HUES48 (cell line): ENCODE measurements around the gene ANKRD55.

Experiments used
- H3K27ac ChIP-seq: one replicate; pipeline ENCODE4 v1.7.0; 2013; ENCODE audit warnings: low read depth, low read length, inconsistent platforms
- H3K27me3 ChIP-seq: 2 replicates; pipeline ENCODE4 v1.6.1; 2013; ENCODE audit warnings: mild to moderate bottlenecking, low read length; ENCODE audit not compliant: control insufficient read depth, insufficient read depth
- H3K36me3 ChIP-seq: 2 replicates; pipeline ENCODE4 v1.6.1; 2013; ENCODE audit warnings: low read length; ENCODE audit not compliant: control insufficient read depth, insufficient read depth
- H3K4me1 ChIP-seq: 2 replicates; pipeline ENCODE4 v1.6.1; 2013; ENCODE audit warnings: mild to moderate bottlenecking, low read length; ENCODE audit not compliant: control insufficient read depth, insufficient read depth
- H3K4me3 ChIP-seq: 2 replicates; pipeline ENCODE4 v1.5.1; 2013; ENCODE audit warnings: mild to moderate bottlenecking, low read depth, low read length
- H3K9ac ChIP-seq: 2 replicates; pipeline ENCODE4 v1.6.1; 2013; ENCODE audit warnings: mild to moderate bottlenecking, low read depth, low read length, moderate library complexity
- H3K9me3 ChIP-seq: 2 replicates; pipeline ENCODE4 v1.6.1; 2013; ENCODE audit warnings: low read length; ENCODE audit not compliant: control insufficient read depth, insufficient read depth

ANKRD55 gene

GRCh38 chr5:56233230-56233629 is at the start of gene ANKRD55:
ANKRD55 (minus strand) TSS chr5:56233330; CDS start chr5:56232913, 417 bp downstream.
- H3K9ac ChIP-seq, result no peak within 1 kb of the TSS
- H3K27ac ChIP-seq, result no peak within 1 kb of the TSS
- no peaks in the 10 kb centered on the region for H3K36me3 ChIP-seq
- H3K9me3 ChIP-seq, result no peaks in the 10 kb centered on the region
- H3K4me1 ChIP-seq, result peaks cover 7% of the 10 kb centered on the region
- H3K27me3 ChIP-seq, result no peaks in the 10 kb centered on the region
- no peak within 1 kb of the TSS for H3K4me3 ChIP-seq

GRCh38 chr5:56282216-56282615 is 49.1 kb upstream of the ANKRD55 start:
- Histone ChIP-seq H3K27me3 (no peaks in the 10 kb centered on the region), H3K4me1 (peaks cover 13% of the 10 kb centered on the region; the same call in 1 of the 2 replicates), H3K4me3 (no peak overlapping the region), H3K36me3 (no peaks in the 10 kb centered on the region), H3K27ac (no peak overlapping the region), H3K9ac (no peak overlapping the region), H3K9me3 (peaks cover 6% of the 10 kb centered on the region)

DNA sequence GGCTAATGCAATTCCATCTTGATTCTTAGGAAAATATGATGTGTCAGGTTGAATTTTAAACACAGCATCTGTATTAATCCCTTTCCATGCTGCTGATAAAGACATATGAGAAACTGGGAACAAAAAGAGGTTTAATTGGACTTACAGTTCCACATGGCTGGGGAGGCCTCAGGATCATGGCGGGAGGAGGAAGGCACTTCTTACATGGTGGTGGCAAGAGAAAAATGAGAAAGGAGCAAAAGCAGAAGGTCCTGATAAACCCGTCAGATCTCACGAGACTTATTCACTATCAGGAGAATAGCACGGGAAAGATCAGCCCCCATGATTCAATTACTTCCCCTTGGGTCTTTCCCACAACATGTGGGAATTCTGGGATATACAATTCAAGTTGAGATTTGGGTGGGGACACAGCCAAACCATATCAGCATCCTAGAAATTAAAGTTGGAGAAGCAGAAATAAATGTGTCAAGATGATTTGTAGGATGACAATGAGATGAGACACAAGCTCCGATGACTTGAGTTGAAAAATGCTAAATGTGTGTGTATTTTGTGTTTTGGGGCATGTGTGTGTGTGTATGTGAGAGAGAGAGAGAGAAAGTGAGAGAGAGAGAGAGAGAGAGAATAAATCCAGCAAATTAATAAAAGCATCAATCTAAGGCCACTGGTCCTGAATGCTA is 48.5 kb upstream of the ANKRD55 start:
- no peak overlapping the region for H3K27ac ChIP-seq
- H3K4me3 ChIP-seq, result no peak overlapping the region
- no peak overlapping the region for H3K9ac ChIP-seq
- peaks cover 6% of the 10 kb centered on the region for H3K9me3 ChIP-seq
- H3K36me3 ChIP-seq, result no peaks in the 10 kb centered on the region
- H3K27me3 ChIP-seq, result no peaks in the 10 kb centered on the region
- H3K4me1 ChIP-seq, result peaks cover 13% of the 10 kb centered on the region; the same call in 1 of the 2 replicates

- peaks cover 6% of the 10 kb centered on the region for H3K9me3 ChIP-seq
- H3K27ac ChIP-seq, result no peak overlapping the region
Observed at GRCh38 chr5:56279979-56280378, 46.8 kb upstream of the ANKRD55 start.

GRCh38 chr5:56279291-56279690 is 46.2 kb upstream of the ANKRD55 start:
- no peak overlapping the region for H3K27ac ChIP-seq
- H3K4me3 ChIP-seq, result no peak overlapping the region
- H3K27me3 ChIP-seq, result no peaks in the 10 kb centered on the region
- H3K9ac ChIP-seq, result no peak overlapping the region; the same call in 1 of the 2 replicates
- H3K4me1 ChIP-seq, result peaks cover 13% of the 10 kb centered on the region; the same call in 1 of the 2 replicates
- H3K36me3 ChIP-seq, result no peaks in the 10 kb centered on the region
- H3K9me3 ChIP-seq, result peaks cover 6% of the 10 kb centered on the region

More at GRCh38 chr5:56279979-56280378, 46.8 kb upstream of the ANKRD55 start:
- Histone ChIP-seq H3K4me3 (no peak overlapping the region), H3K36me3 (no peaks in the 10 kb centered on the region), H3K4me1 (peaks cover 13% of the 10 kb centered on the region; the same call in 1 of the 2 replicates), H3K27me3 (no peaks in the 10 kb centered on the region), H3K9ac (0 out of 2 replicates have a peak overlapping the region, but pooled peaks have one; percentile 8)

GRCh38 chr5:56278335-56278753 is 45.2 kb upstream of the ANKRD55 start:
- peaks cover 6% of the 10 kb centered on the region for H3K9me3 ChIP-seq

GRCh38 chr5:56277573-56277972 is 44.4 kb upstream of the ANKRD55 start:
- H3K9ac ChIP-seq, result no peak overlapping the region
- no peaks in the 10 kb centered on the region for H3K36me3 ChIP-seq
- no peak overlapping the region for H3K27ac ChIP-seq
- H3K4me1 ChIP-seq, result peaks cover 13% of the 10 kb centered on the region; the same call in 1 of the 2 replicates
- H3K4me3 ChIP-seq, result no peak overlapping the region
- H3K9me3 ChIP-seq, result peaks cover 6% of the 10 kb centered on the region
- no peaks in the 10 kb centered on the region for H3K27me3 ChIP-seq

More at GRCh38 chr5:56278335-56278753, 45.2 kb upstream of the ANKRD55 start:
- Histone ChIP-seq H3K27ac (no peak overlapping the region), H3K27me3 (no peaks in the 10 kb centered on the region), H3K4me1 (peaks cover 13% of the 10 kb centered on the region; the same call in 1 of the 2 replicates), H3K4me3 (no peak overlapping the region), H3K9ac (no peak overlapping the region), H3K36me3 (no peaks in the 10 kb centered on the region)

DNA sequence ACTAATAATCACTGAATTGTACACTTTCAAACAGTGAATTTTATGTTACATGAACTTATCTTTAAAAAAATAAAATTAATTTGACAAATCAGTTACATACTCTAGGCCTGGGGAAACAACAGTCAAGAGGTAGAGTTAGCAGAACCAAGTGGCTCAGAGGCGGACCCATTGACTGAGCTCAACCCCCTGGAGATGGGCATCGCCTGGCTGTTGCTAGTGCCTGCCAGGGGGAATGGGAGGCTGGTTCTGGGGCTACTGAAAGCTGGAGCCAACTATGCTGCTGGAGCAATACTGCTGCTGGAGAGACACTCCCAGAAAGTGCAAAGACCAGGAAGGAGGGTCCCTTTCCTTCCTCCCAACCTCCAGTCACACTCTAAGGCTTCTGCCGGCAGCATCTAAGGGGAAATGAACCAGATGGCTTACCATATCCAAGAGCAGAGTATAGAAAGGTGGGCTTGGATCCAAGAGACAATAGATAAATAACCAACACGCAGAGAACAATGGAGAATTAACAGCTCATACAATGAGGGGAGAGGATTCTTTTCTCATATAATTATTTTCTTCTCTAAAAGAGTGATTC is 40.3 kb upstream of the ANKRD55 start:
- Histone ChIP-seq H3K27me3 (no peaks in the 10 kb centered on the region), H3K4me3 (no peak overlapping the region), H3K9ac (no peak overlapping the region), H3K27ac (no peak overlapping the region), H3K4me1 (peaks cover 3% of the 10 kb centered on the region; the same call in 1 of the 2 replicates), H3K36me3 (no peaks in the 10 kb centered on the region), H3K9me3 (no peaks in the 10 kb centered on the region)

DNA sequence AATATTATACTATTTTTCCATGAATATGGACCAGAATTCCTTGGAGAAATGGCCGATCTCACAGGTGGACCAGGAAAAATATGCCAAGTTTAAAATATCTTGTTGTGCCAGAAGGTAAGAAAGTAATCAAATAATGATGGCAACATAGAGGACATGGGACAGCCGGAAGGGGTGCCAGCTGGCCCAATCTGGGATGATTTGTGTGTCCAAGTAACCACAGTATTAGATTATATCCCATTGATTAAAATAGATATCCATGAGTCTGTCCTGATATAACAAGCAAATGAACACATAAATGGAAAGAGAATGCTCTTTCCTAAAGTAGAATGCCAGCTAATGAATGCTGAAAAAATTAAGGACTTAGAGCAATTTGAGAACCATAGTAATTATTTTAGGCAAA is 39.6 kb upstream of the ANKRD55 start:
- H3K27me3 ChIP-seq, result no peaks in the 10 kb centered on the region
- H3K9me3 ChIP-seq, result no peaks in the 10 kb centered on the region
- peaks cover 3% of the 10 kb centered on the region; the same call in 1 of the 2 replicates for H3K4me1 ChIP-seq
- H3K9ac ChIP-seq, result no peak overlapping the region
- H3K27ac ChIP-seq, result no peak overlapping the region
- no peak overlapping the region for H3K4me3 ChIP-seq
- H3K36me3 ChIP-seq, result no peaks in the 10 kb centered on the region

DNA sequence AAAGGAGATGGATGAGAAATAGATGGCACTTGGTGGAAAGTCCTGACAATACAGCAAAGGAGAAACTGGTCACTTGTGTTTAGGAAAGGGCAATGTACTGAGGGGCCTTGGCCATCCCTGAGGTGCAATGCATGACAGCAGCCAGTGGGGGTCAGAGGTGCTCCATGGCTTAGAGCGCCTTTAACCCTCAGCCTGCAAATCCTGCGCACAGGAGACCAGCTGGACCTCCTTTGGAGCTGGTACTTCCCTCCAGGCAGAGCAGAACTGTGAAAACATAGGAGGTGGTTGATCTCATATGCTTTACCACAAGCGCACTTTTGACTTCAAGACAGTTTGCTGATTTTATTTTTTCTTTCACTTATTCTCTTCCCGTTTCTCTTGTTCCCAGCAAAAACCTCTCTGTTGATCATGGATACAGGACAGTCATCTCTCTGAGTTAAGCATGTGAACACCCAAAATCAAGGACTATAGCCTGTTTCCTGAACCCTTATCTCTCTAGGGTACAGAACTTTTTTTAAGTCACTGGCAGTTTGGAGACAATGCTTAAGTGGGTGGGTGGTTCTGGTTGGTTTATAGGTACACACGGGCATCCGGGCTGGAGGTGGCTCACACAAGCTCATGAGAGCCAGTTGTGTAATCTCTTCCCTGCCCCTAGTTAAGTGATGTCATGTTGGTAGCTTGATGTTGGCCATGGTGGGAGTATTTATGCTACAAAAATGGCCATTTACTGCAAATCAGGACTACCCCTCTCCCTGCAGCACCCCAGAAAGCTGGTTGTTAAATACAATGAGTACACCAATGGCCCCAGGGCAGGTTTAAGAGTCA is 37.6 kb upstream of the ANKRD55 start:
- Histone ChIP-seq H3K27ac (no peak overlapping the region), H3K36me3 (no peaks in the 10 kb centered on the region), H3K4me1 (peaks cover 3% of the 10 kb centered on the region; the same call in 1 of the 2 replicates), H3K9me3 (no peaks in the 10 kb centered on the region), H3K9ac (no peak overlapping the region), H3K4me3 (no peak overlapping the region), H3K27me3 (no peaks in the 10 kb centered on the region)
